Endothelial cell of umbilical vein (primary cell): ENCODE results near the gene TSHZ3. TPM values are rescaled to one million over a fixed set of nuclear protein-coding genes. Genes with fewer than 3 reads are reported as not detected.

Experiments
- BruUV-seq: library from RNA; stranded (reverse); fragments of 400-500 nt; replicated peaks from 2 replicates; lab custom pipeline; 2021; lab: Mats Ljungman, UMichigan
- CTCF ChIA-PET: fragments of 300-600, 350-600 bp; sonication (Branson Sonifier 250); formaldehyde crosslinking; loops from one replicate; lab custom pipeline; 2021; ENCODE audit warnings: antibody characterized with exemption, inconsistent platforms; lab: Charles Lee
- POLR2A ChIA-PET: fragments of 300-600, 350-600 bp; sonication (Branson Sonifier 250); formaldehyde crosslinking; loops from one replicate; lab custom pipeline; 2021; ENCODE audit warnings: antibody characterized with exemption, inconsistent platforms; lab: Charles Lee
- DNase-seq: peaks from one replicate; pipeline ENCODE4 v3.0.0-alpha.2; 2011; ENCODE audit warnings: low read depth, low spot score
- FAIRE-seq: peaks from 2 replicates; lab custom pipeline; 2011; peaks lifted over from hg19 to GRCh38; lab: Jason Lieb, UNC
- H2AFZ ChIP-seq: 2 replicates; pipeline ENCODE4 v1.6.0; 2012; ENCODE audit warnings: low read depth, low read length, control low read depth, inconsistent platforms
- H3K27ac ChIP-seq: 2 replicates; pipeline ENCODE4 v1.5.1; 2011; ENCODE audit warnings: low read depth, mild to moderate bottlenecking, control low read depth, low read length, moderate library complexity; ENCODE audit not compliant: insufficient read depth
- H3K27me3 ChIP-seq, 2 experiments: 2 replicates each; pipeline versions ENCODE4 v1.6.0 to v1.6.1; 2011; ENCODE audit warnings: low read length in 2 of 2, mixed read lengths in 1 of 2; ENCODE audit not compliant: control insufficient read depth in 2 of 2, insufficient read depth in 2 of 2
- H3K36me3 ChIP-seq, 2 experiments: 2 replicates in 1 of 2; 3 replicates in 1 of 2; pipeline ENCODE4 v1.5.1; 2011; ENCODE audit warnings: low read length in 2 of 2, mild to moderate bottlenecking in 1 of 2, moderate library complexity in 1 of 2; ENCODE audit not compliant: control insufficient read depth in 2 of 2, insufficient read depth in 2 of 2; ENCODE audit errors: extremely low read depth in 1 of 2
- H3K4me1 ChIP-seq: 3 replicates; pipeline ENCODE4 v1.5.1; 2011; ENCODE audit warnings: mild to moderate bottlenecking, low read length; ENCODE audit not compliant: control insufficient read depth, insufficient read depth; ENCODE audit errors: extremely low read depth
- H3K4me2 ChIP-seq: 2 replicates; pipeline ENCODE4 v1.6.1; 2011; ENCODE audit warnings: low read length, control low read depth, mixed read lengths; ENCODE audit not compliant: insufficient read depth
- H3K4me3 ChIP-seq, 3 experiments: fragments of 200-600 bp in 1 of 3; sonication (generic), shearing (Covaris generic) in 1 of 3; replicated peaks in 1 of 3; 2 replicates each; pipeline ENCODE4 v1.5.1; 2011 to 2016; ENCODE audit warnings: control low read depth in 3 of 3, low read length in 3 of 3, mild to moderate bottlenecking in 2 of 3, inconsistent platforms in 1 of 3, low read depth in 1 of 3, moderate library complexity in 1 of 3; ENCODE audit not compliant: insufficient read depth in 1 of 3
- H3K79me2 ChIP-seq: 2 replicates; pipeline ENCODE4 v1.6.0; 2012; ENCODE audit warnings: low read length, inconsistent platforms; ENCODE audit not compliant: control insufficient read depth, insufficient read depth
- H3K9ac ChIP-seq: replicated peaks from 2 replicates; pipeline ENCODE3; 2011; ENCODE audit warnings: low read length, control low read depth; ENCODE audit not compliant: insufficient read depth; ENCODE audit errors: extremely low read depth
- H3K9me1 ChIP-seq: replicated peaks from 3 replicates; pipeline ENCODE4 v1.6.0; 2011; ENCODE audit warnings: mild to moderate bottlenecking, low read length; ENCODE audit not compliant: control insufficient read depth, insufficient read depth; ENCODE audit errors: extremely low read depth
- H3K9me3 ChIP-seq: replicated peaks from 2 replicates; pipeline ENCODE4 v1.5.1; 2012; ENCODE audit warnings: low read length, inconsistent platforms; ENCODE audit not compliant: control insufficient read depth, insufficient read depth
- H4K20me1 ChIP-seq: replicated peaks from 2 replicates; pipeline ENCODE3; 2011; ENCODE audit warnings: mild to moderate bottlenecking, low read length; ENCODE audit not compliant: control insufficient read depth, insufficient read depth; ENCODE audit errors: extremely low read depth
- EZH2 ChIP-seq: IDR thresholded peaks from 2 replicates; pipeline ENCODE4 v1.6.1; 2012; ENCODE audit warnings: borderline replicate concordance, low read depth, mild to moderate bottlenecking, moderate library complexity, low read length, inconsistent platforms; ENCODE audit not compliant: severe bottlenecking
- FOS ChIP-seq: IDR thresholded peaks from 2 replicates; pipeline ENCODE4 v1.6.1; 2011; ENCODE audit warnings: mild to moderate bottlenecking, low read length, moderate library complexity, borderline replicate concordance; ENCODE audit not compliant: insufficient read depth
- GATA2 ChIP-seq: IDR thresholded peaks from 2 replicates; pipeline ENCODE4 v1.7.0; 2011; ENCODE audit warnings: low read depth, mild to moderate bottlenecking, moderate library complexity, mixed read lengths, low read length; ENCODE audit not compliant: insufficient read length, insufficient read depth
- JUN ChIP-seq: IDR thresholded peaks from 2 replicates; pipeline ENCODE4 v1.6.1; 2011; ENCODE audit warnings: borderline replicate concordance, low read depth; ENCODE audit not compliant: insufficient read length, insufficient read depth
- MYC ChIP-seq: IDR thresholded peaks from one replicate; pipeline ENCODE4 v1.6.1; 2011; ENCODE audit warnings: mild to moderate bottlenecking, low read depth, low read length
- POLR2A ChIP-seq: IDR thresholded peaks from 2 replicates; pipeline ENCODE4 v1.6.1; 2012; ENCODE audit warnings: low read depth, mild to moderate bottlenecking, control low read depth, low read length
- POLR2AphosphoS5 ChIP-seq: IDR thresholded peaks from 2 replicates; pipeline ENCODE4 v1.6.1; 2012; ENCODE audit warnings: low read depth, mild to moderate bottlenecking, control low read depth, low read length, moderate library complexity; ENCODE audit not compliant: insufficient read depth
- dilution Hi-C: fragments of 300-500 bp; cut with MboI; formaldehyde crosslinking; loops from one replicate; pipeline ENCODE4 v1.15.0; 2019; ENCODE audit warnings: low sequenced_read_pairs; ENCODE audit not compliant: extremely low pct_ligation_motif_present
- intact Hi-C: fragments of 100-400 bp; cut with micrococcal nuclease; formaldehyde crosslinking; loops from one replicate; pipeline ENCODE4 v1.10.0; 2022
- polyA plus RNA-seq, 4 experiments: library from polyadenylated mRNA; depleted of rRNA in 3 of 4; stranded (reverse) in 3 of 4; unstranded in 1 of 4; fragments of >200 nt; gene quantifications; 2 replicates each; pipeline versions ENCODE4 v1.2.1 to v1.2.3, GENCODE V29; 2011 to 2012; ENCODE audit warnings: missing spikeins in 1 of 4
- total RNA-seq: library from RNA; stranded (reverse); gene quantifications from 2 replicates; pipeline ENCODE4 v1.2.3, GENCODE V29; 2021
- TF ChIP-seq, protein P1 (sequence below): IDR thresholded peaks from 2 replicates; pipeline ENCODE4 v1.6.1; 2011; ENCODE audit not compliant: insufficient read depth, insufficient read length
- TF ChIP-seq, protein P2 (sequence below), 2 donors: IDR thresholded peaks; 1 replicate in 1 of 2; 2 replicates in 1 of 2; pipeline ENCODE4 v1.5.1; 2011; ENCODE audit warnings: low read length in 2 of 2, mild to moderate bottlenecking in 2 of 2, moderate library complexity in 2 of 2, control low read depth in 1 of 2, inconsistent platforms in 1 of 2, low read depth in 1 of 2; ENCODE audit not compliant: insufficient read depth in 1 of 2; ENCODE audit errors: extremely low read depth in 1 of 2

Gene TSHZ3
- total and polyA plus RNA-seq, 2 donors (not counting 3 experiments of a cell fraction or from before 2014, with no cell fraction given) = 1.2 to 6.2 TPM

DNA sequence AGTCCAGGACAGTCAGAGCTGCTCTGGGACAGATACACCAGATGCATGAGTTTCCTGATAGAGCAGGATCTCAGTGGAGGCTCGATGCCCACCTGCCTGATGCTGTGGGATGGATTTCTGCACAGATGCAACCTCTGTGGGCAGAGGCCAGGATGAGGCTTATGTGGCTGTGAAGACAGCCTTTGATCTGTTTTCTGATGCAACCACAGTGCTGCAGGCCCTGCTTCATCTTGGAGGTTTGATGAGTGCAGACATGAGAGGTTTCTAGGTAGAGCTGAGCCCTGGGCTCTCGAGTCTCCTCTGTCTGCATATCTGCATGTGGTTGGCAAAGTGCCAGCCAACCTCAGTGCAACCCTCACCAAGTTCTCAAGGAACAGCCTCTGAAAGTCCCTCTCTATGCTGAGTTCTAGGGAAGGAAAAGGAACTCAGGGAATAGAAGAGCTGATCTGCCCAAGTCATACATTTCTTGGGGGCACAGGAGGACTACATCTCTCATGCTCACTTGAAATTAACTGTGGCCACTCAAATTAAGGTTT, 23.1 kb upstream of the TSHZ3 start:
- Histone ChIP-seq H3K4me1 (no peaks in the 10 kb centered on the region), H3K4me2 (no peak overlapping the region), H3K4me3 (no peak overlapping the region), H3K9ac (no peak overlapping the region), H3K9me3 (no peaks in the 10 kb centered on the region), H4K20me1 (no peaks in the 10 kb centered on the region), H3K79me2 (no peaks in the 10 kb centered on the region), H3K27me3 (no peaks in the 10 kb centered on the region), H2AFZ (no peak overlapping the region), H3K27ac (no peak overlapping the region), H3K9me1 (no peaks in the 10 kb centered on the region), H3K36me3 (no peaks in the 10 kb centered on the region)
- dilution Hi-C loops = no loop called here
- POLR2A ChIA-PET = no interaction called here
- BruUV-seq = no TSS peak
- CTCF ChIA-PET = no interaction called here
- TF ChIP-seq POLR2AphosphoS5 (no peak), POLR2A (no peak), JUN (no peak), FOS (no peak), GATA2 (no peak), MYC (no peak), EZH2 (no peak)
- TF ChIP-seq, protein P1, sequence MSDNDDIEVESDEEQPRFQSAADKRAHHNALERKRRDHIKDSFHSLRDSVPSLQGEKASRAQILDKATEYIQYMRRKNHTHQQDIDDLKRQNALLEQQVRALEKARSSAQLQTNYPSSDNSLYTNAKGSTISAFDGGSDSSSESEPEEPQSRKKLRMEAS = no peak
- TF ChIP-seq, protein P2, sequence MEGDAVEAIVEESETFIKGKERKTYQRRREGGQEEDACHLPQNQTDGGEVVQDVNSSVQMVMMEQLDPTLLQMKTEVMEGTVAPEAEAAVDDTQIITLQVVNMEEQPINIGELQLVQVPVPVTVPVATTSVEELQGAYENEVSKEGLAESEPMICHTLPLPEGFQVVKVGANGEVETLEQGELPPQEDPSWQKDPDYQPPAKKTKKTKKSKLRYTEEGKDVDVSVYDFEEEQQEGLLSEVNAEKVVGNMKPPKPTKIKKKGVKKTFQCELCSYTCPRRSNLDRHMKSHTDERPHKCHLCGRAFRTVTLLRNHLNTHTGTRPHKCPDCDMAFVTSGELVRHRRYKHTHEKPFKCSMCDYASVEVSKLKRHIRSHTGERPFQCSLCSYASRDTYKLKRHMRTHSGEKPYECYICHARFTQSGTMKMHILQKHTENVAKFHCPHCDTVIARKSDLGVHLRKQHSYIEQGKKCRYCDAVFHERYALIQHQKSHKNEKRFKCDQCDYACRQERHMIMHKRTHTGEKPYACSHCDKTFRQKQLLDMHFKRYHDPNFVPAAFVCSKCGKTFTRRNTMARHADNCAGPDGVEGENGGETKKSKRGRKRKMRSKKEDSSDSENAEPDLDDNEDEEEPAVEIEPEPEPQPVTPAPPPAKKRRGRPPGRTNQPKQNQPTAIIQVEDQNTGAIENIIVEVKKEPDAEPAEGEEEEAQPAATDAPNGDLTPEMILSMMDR (IDR thresholded peaks at IDR 0.05; ENCODE audit: extremely low read depth in 1 of 2, insufficient read depth in 1 of 2, low read depth in 1 of 2, low read length in 2 of 2) = no peak
- FAIRE-seq (no peak), DNase-seq (no peak)
- intact Hi-C loops = no loop called here
